BJ (cell line): ENCODE results near the gene ACAP2. TPM values are rescaled to one million over a fixed set of nuclear protein-coding genes. Genes with fewer than 3 reads are reported as not detected.

Experiments used
- CTCF ChIA-PET: fragments of 350-600 bp; formaldehyde crosslinking; extraction: SDS; loops from one replicate; lab custom pipeline; 2021; ENCODE audit warnings: antibody characterized with exemption, inconsistent platforms; lab: Yijun Ruan, JAX
- POLR2A ChIA-PET: fragments of 300-600 bp; sonication (Branson Sonifier 250); formaldehyde crosslinking; extraction: SDS; loops from one replicate; lab custom pipeline; 2021; ENCODE audit warnings: antibody characterized with exemption; lab: Charles Lee
- DNase-seq: peaks from one replicate; pipeline ENCODE4 v3.0.0-alpha.2; 2011; ENCODE audit warnings: low read depth
- H3K27me3 ChIP-seq: 2 replicates; pipeline ENCODE4 v1.6.0; 2011; ENCODE audit warnings: low read length; ENCODE audit not compliant: control insufficient read depth, insufficient read depth
- H3K36me3 ChIP-seq: 2 replicates; pipeline ENCODE4 v1.5.1; 2011; ENCODE audit warnings: low read length; ENCODE audit not compliant: control insufficient read depth, insufficient read depth
- H3K4me3 ChIP-seq: 2 replicates; pipeline ENCODE4 v1.5.1; 2011; ENCODE audit warnings: low read depth, mild to moderate bottlenecking, control low read depth, low read length
- polyA plus RNA-seq: library from polyadenylated mRNA; depleted of rRNA; stranded (reverse); fragments of >200 nt; gene quantifications from 2 replicates; pipeline ENCODE4 v1.2.3, GENCODE V29; 2011
- TF ChIP-seq, protein P1 (sequence below): IDR thresholded peaks from 2 replicates; pipeline ENCODE4 v1.5.1; 2011; ENCODE audit warnings: low read depth, mild to moderate bottlenecking, control low read depth, inconsistent platforms, low read length, moderate library complexity; ENCODE audit not compliant: insufficient read depth

ACAP2 gene
- polyA plus RNA-seq, 1 experiment = 12.5 TPM

GRCh38 chr3:195263193-195263924, 179.5 kb downstream of the ACAP2 start:
- POLR2A ChIA-PET = no interaction called here
- H3K36me3 ChIP-seq = peaks cover 4% of the 10 kb centered on the region
- DNase-seq = no peak
- no peaks in the 10 kb centered on the region for H3K27me3 ChIP-seq
- TF ChIP-seq, protein P1, sequence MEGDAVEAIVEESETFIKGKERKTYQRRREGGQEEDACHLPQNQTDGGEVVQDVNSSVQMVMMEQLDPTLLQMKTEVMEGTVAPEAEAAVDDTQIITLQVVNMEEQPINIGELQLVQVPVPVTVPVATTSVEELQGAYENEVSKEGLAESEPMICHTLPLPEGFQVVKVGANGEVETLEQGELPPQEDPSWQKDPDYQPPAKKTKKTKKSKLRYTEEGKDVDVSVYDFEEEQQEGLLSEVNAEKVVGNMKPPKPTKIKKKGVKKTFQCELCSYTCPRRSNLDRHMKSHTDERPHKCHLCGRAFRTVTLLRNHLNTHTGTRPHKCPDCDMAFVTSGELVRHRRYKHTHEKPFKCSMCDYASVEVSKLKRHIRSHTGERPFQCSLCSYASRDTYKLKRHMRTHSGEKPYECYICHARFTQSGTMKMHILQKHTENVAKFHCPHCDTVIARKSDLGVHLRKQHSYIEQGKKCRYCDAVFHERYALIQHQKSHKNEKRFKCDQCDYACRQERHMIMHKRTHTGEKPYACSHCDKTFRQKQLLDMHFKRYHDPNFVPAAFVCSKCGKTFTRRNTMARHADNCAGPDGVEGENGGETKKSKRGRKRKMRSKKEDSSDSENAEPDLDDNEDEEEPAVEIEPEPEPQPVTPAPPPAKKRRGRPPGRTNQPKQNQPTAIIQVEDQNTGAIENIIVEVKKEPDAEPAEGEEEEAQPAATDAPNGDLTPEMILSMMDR = no peak
- CTCF ChIA-PET = interaction anchor here (0.7 to 4.3 kb wide), 8 partner anchors 7 to 592 kb away, joined by 3 to 47 read pairs (median 9); partner anchors contain the start of genes LSG1 and XXYLT1
- H3K4me3 ChIP-seq = no peak overlapping the region

GRCh38 chr3:195261925-195262324, 180.9 kb downstream of the ACAP2 start:
- Histone ChIP-seq H3K4me3 (no peak overlapping the region), H3K27me3 (no peaks in the 10 kb centered on the region), H3K36me3 (peaks cover 4% of the 10 kb centered on the region)
- TF ChIP-seq, protein P1 = no peak
- DNase-seq = no peak
- ChIA-PET CTCF (interaction anchor here (1.0 to 4.3 kb wide), 5 partner anchors 9 to 590 kb away, joined by 3 to 47 read pairs (median 12); partner anchors contain the start of genes LSG1 and XXYLT1), POLR2A (no interaction called here)

GRCh38 chr3:195260280-195260905, 182.4 kb downstream of the ACAP2 start:
- DNase-seq = no peak
- Histone ChIP-seq H3K4me3 (peak overlapping the region; percentile 54), H3K36me3 (no peaks in the 10 kb centered on the region; the same call in 1 of the 2 replicates), H3K27me3 (no peaks in the 10 kb centered on the region)
- ChIA-PET CTCF (interaction anchor here (0.7 to 4.3 kb wide), 13 partner anchors 10 to 589 kb away, joined by 3 to 47 read pairs (median 3); partner anchors contain the start of genes FAM43A, LSG1 and XXYLT1), POLR2A (interaction anchor here (0.7 kb wide), 1 partner anchor 42 kb away, joined by 4 read pairs; no protein-coding TSS in a partner anchor)
- TF ChIP-seq, protein P1 = peak; percentile 13

GRCh38 chr3:195259475-195260279, 183.1 kb downstream of the ACAP2 start:
- ChIA-PET POLR2A (no interaction called here), CTCF (interaction anchor here (1.0 to 4.6 kb wide), 7 partner anchors 11 to 588 kb away, joined by 3 to 35 read pairs (median 9); partner anchors contain the start of genes FAM43A, LSG1 and XXYLT1)
- peak; percentile 62 for DNase-seq
- Histone ChIP-seq H3K27me3 (no peaks in the 10 kb centered on the region), H3K36me3 (no peaks in the 10 kb centered on the region; the same call in 1 of the 2 replicates), H3K4me3 (peak overlapping the region; percentile 54)
- TF ChIP-seq, protein P1 = no peak
